Measurements from ENCODE around the gene MAS1. TPM values are rescaled to one million over a fixed set of nuclear protein-coding genes. Genes with fewer than 3 reads are reported as not detected.

Gene MAS1
- total and polyA plus RNA-seq, 2 of the 13 experiments (the other 11 are each of a cell fraction or from before 2014, with no cell fraction given) = not detected

DNA sequence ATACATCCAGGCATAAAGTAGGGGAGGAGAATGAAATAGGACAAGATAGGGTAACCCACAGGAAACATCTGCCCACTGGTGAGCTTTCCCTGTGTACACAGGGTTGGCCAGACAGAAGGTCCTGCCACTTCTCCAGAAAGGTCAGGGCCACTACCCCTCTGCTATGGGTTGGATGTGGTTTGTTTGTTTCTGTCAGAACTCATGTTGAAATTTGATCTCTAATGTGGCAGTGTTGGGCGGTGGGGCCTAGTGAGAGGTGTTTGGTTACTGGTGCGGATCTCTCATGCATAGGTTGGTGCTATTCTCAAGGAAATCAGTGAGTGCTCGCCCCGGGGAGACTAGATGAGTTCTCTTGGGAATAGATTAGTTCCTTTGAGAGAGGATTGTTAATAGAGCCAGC is 15.6 kb upstream of the MAS1 start (continued):
- TF ChIP-seq, protein P1, sequence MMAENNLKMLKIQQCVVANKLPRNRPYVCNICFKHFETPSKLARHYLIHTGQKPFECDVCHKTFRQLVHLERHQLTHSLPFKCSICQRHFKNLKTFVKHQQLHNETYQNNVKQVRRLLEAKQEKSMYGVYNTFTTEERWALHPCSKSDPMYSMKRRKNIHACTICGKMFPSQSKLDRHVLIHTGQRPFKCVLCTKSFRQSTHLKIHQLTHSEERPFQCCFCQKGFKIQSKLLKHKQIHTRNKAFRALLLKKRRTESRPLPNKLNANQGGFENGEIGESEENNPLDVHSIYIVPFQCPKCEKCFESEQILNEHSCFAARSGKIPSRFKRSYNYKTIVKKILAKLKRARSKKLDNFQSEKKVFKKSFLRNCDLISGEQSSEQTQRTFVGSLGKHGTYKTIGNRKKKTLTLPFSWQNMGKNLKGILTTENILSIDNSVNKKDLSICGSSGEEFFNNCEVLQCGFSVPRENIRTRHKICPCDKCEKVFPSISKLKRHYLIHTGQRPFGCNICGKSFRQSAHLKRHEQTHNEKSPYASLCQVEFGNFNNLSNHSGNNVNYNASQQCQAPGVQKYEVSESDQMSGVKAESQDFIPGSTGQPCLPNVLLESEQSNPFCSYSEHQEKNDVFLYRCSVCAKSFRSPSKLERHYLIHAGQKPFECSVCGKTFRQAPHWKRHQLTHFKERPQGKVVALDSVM (CRISPR knock-in tag; IDR thresholded peaks at IDR 0.05) = no peak
- TF ChIP-seq SP1 (IDR thresholded peaks at IDR 0.05) = no peak
- no peak for TF ChIP-seq SP1 (CRISPR knock-in tag; IDR thresholded peaks at IDR 0.05)
- TF ChIP-seq, protein P2, sequence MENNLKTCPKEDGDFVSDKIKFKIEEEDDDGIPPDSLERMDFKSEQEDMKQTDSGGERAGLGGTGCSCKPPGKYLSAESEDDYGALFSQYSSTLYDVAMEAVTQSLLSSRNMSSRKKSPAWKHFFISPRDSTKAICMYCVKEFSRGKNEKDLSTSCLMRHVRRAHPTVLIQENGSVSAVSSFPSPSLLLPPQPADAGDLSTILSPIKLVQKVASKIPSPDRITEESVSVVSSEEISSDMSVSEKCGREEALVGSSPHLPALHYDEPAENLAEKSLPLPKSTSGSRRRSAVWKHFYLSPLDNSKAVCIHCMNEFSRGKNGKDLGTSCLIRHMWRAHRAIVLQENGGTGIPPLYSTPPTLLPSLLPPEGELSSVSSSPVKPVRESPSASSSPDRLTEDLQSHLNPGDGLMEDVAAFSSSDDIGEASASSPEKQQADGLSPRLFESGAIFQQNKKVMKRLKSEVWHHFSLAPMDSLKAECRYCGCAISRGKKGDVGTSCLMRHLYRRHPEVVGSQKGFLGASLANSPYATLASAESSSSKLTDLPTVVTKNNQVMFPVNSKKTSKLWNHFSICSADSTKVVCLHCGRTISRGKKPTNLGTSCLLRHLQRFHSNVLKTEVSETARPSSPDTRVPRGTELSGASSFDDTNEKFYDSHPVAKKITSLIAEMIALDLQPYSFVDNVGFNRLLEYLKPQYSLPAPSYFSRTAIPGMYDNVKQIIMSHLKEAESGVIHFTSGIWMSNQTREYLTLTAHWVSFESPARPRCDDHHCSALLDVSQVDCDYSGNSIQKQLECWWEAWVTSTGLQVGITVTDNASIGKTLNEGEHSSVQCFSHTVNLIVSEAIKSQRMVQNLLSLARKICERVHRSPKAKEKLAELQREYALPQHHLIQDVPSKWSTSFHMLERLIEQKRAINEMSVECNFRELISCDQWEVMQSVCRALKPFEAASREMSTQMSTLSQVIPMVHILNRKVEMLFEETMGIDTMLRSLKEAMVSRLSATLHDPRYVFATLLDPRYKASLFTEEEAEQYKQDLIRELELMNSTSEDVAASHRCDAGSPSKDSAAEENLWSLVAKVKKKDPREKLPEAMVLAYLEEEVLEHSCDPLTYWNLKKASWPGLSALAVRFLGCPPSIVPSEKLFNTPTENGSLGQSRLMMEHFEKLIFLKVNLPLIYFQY (CRISPR knock-in tag; IDR thresholded peaks at IDR 0.05; ENCODE audit: borderline replicate concordance) = 0 out of 2 replicates have a peak, but pooled peaks have one; percentile 49
- no peak for TF ChIP-seq TGIF2 (CRISPR knock-in tag; IDR thresholded peaks at IDR 0.05)
- no peak for TF ChIP-seq ZNF121 (CRISPR knock-in tag; IDR thresholded peaks at IDR 0.05)
- TF ChIP-seq, protein P3, sequence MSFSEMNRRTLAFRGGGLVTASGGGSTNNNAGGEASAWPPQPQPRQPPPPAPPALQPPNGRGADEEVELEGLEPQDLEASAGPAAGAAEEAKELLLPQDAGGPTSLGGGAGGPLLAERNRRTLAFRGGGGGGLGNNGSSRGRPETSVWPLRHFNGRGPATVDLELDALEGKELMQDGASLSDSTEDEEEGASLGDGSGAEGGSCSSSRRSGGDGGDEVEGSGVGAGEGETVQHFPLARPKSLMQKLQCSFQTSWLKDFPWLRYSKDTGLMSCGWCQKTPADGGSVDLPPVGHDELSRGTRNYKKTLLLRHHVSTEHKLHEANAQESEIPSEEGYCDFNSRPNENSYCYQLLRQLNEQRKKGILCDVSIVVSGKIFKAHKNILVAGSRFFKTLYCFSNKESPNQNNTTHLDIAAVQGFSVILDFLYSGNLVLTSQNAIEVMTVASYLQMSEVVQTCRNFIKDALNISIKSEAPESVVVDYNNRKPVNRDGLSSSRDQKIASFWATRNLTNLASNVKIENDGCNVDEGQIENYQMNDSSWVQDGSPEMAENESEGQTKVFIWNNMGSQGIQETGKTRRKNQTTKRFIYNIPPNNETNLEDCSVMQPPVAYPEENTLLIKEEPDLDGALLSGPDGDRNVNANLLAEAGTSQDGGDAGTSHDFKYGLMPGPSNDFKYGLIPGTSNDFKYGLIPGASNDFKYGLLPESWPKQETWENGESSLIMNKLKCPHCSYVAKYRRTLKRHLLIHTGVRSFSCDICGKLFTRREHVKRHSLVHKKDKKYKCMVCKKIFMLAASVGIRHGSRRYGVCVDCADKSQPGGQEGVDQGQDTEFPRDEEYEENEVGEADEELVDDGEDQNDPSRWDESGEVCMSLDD (CRISPR knock-in tag; IDR thresholded peaks at IDR 0.05; ENCODE audit: borderline replicate concordance) = no peak
- TF ChIP-seq TBX2 (CRISPR knock-in tag; IDR thresholded peaks at IDR 0.05; ENCODE audit: borderline replicate concordance) = peak; percentile 65
- peak; percentile 82 for TF ChIP-seq TARDBP (CRISPR knock-in tag; IDR thresholded peaks at IDR 0.05)
- TF ChIP-seq, protein P4, sequence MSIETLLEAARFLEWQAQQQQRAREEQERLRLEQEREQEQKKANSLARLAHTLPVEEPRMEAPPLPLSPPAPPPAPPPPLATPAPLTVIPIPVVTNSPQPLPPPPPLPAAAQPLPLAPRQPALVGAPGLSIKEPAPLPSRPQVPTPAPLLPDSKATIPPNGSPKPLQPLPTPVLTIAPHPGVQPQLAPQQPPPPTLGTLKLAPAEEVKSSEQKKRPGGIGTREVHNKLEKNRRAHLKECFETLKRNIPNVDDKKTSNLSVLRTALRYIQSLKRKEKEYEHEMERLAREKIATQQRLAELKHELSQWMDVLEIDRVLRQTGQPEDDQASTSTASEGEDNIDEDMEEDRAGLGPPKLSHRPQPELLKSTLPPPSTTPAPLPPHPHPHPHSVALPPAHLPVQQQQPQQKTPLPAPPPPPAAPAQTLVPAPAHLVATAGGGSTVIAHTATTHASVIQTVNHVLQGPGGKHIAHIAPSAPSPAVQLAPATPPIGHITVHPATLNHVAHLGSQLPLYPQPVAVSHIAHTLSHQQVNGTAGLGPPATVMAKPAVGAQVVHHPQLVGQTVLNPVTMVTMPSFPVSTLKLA (IDR thresholded peaks at IDR 0.05) = no peak
- TF ChIP-seq IRF2 (CRISPR knock-in tag; IDR thresholded peaks at IDR 0.05) = peak; percentile 75; the same call in 1 of the 2 replicates
- TF ChIP-seq HOXA3 (CRISPR knock-in tag; IDR thresholded peaks at IDR 0.05) = peak; percentile 77; the same call in 1 of the 2 replicates
- TF ChIP-seq, protein P5, sequence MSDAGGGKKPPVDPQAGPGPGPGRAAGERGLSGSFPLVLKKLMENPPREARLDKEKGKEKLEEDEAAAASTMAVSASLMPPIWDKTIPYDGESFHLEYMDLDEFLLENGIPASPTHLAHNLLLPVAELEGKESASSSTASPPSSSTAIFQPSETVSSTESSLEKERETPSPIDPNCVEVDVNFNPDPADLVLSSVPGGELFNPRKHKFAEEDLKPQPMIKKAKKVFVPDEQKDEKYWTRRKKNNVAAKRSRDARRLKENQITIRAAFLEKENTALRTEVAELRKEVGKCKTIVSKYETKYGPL (CRISPR knock-in tag; IDR thresholded peaks at IDR 0.05) = no peak
- no peak for TF ChIP-seq RELA (CRISPR knock-in tag; IDR thresholded peaks at IDR 0.05)
- no peak for TF ChIP-seq ZNF160 (CRISPR knock-in tag; IDR thresholded peaks at IDR 0.05)
- TF ChIP-seq ATM (IDR thresholded peaks at IDR 0.05; ENCODE audit: borderline replicate concordance) = no peak
- no peak for TF ChIP-seq ZNF33A (CRISPR knock-in tag; IDR thresholded peaks at IDR 0.05; ENCODE audit: borderline replicate concordance)
- TF ChIP-seq, protein P6, sequence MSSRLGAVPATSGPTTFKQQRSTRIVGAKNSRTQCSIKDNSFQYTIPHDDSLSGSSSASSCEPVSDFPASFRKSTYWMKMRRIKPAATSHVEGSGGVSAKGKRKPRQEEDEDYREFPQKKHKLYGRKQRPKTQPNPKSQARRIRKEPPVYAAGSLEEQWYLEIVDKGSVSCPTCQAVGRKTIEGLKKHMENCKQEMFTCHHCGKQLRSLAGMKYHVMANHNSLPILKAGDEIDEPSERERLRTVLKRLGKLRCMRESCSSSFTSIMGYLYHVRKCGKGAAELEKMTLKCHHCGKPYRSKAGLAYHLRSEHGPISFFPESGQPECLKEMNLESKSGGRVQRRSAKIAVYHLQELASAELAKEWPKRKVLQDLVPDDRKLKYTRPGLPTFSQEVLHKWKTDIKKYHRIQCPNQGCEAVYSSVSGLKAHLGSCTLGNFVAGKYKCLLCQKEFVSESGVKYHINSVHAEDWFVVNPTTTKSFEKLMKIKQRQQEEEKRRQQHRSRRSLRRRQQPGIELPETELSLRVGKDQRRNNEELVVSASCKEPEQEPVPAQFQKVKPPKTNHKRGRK (CRISPR knock-in tag; IDR thresholded peaks at IDR 0.05) = no peak

Measured in HepG2 (cell line).